GM18870 (cell line): Measurements from ENCODE around the gene NRP1.

ENCODE experiments used
- ATAC-seq: cut with Tn5 transposase; IDR thresholded peaks from one replicate; pipeline ENCODE4 v1.9.1; 2021; ENCODE audit warnings: moderate library complexity; ENCODE audit not compliant: unreplicated experiment

The NRP1 gene

DNA sequence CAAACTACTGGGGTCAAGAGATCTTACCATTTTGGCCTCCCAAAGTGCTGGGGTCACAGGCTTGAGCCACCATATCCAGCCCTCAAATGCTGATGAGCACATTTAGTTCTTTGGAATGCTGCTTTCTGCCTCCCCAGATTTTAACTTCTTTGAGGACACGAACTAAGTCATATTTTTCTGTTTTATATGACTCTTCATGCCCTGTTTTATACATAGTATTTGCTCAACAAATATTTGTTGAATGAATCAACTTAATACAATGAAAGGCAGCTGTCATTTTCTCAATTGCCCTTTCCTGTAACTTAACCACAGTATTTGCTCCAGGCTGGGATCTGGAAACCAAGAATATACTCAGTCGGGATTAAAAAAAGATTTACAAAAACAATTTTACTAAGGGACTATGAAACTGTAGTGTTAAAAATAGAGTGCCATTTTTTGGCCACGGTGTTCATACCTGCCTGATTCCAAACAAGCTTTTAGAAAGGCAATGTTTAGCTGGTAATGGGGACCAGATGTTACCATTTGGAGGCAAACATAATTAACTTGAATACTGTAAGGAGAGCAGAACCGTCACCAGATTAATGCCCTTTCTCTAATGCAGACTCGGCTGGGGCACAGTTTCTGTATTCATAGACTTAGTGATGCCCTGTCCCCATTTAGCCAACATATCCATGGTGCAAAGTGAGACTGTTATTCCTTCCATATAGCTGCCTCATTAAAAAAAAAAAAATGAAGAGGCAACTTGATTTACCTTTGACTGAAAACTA, 117.6 kb downstream of the NRP1 start:
- ATAC-seq = no peak

DNA sequence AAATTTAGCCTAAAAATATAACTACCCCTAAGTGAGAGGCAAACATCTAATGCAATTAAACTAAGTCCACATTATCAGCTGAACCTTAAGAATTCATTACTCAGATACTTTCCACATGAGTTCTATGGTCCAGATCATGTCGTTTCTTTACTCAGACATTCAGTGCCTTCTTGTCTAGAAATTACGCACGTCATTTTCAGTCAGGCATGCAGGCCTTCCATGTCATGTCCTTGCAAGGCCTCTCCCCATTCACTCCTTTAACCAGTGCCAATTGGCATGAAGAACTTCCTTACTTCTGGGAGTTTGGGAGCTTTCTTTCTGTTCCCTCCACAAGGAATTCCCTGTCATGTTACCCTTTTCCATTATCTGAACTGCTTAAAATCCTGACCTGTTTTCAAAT, 118.8 kb downstream of the NRP1 start:
- ATAC-seq = no peak

DNA sequence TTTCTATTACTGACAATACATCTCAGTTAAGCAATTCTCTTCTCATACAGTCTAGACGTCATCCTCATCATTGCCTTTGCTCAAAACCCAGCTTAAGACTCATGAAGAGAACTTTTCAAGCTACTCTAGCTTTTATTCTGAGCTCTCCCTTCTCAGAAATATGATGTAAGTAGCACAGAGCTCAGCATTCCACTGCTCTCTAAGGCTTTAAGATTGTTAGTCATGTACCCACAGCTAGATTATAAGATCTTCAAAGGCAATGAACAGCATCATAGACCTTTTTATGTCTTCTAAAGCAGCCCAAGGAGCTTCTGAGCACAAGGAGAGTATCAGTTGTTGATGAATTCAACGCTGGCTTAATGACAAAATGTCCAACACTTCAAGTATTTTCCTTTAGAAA, 119.3 kb downstream of the NRP1 start:
- ATAC-seq = no peak

DNA sequence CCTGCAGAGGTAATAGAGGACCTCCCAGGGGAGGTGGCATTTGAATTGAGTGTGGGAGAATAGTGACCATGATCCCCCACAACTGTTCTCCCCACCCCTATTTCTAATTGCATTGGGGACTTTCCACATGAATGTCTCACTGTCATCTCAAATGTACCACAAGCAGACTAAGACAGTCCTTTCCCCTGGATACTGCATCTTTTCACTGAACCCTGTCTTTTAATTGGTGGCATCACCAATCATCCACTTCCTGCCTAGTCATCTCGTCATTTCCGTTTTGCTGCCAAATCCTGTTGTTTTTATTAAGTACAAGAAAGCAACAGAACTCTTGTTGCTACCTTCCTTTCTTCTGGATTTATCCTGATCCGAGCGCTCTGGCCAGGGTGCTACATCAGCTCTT, 120.3 kb downstream of the NRP1 start:
- ATAC-seq = no peak

DNA sequence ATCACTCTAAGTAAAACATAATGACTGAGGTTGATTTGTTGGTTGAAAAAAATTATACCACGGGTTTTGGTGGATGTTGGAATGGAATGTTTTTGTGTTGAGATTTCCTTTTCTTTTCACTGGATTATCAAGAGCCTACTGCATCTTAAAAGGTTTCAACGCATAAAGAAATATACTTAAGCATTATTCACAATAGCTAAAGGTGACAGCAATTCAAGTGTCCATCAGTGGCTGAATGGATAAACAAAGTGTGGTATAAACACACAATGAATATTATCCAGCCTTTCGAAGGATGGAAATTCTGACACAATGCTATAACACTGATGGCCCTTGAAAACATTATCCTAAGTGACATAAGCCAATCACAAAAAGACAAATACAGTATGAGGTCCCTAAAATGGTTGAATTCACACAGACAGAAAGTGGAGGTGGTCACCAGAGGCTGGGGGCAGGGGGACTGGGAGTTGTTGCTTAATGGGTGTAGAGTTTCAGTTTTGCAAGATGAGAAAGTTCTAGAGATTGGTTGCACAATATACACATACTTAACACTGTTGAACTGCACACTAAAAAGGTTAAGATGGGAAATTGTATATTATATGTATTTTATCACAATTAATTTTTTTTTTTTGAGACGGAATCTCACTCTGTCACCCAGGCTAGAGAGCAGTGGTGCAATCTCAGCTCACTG, 122.3 kb downstream of the NRP1 start:
- ATAC-seq = no peak

DNA sequence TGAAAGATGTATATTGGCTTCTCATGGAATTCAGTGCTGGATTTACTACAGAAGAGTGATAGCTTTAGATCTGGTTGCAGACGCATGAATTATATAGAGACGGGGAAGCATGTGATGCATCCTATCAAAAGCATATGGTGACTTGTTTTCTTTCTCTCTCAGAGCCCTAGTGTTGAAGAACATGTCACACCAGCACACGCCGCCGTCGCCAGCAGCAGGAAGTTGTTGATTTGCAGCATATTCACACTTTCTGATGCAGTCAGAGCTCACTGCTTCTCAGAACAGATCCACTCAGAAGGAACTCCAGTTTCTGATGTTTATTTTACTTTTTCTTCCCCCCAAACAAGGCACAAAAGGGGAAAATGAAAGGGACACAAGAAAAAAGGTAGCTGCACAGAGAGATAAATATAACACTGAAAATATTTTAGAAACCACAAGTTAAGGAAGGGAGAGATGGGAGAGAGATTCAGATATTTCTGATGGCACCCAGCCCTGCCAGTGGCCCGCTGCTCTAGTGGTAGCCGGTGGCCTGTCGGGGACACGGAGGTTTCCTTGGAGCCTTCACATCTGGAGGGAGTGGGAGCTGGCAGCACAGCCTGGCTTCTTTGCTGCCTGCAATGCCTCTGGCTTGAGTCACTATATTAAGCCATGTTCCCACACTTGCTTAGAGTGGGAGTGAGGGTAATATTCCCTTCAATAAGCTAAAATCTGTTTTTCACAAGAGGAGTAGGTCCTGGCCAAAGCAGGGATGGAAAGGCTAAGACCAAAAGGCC, 123.2 kb downstream of the NRP1 start:
- ATAC-seq = no peak

DNA sequence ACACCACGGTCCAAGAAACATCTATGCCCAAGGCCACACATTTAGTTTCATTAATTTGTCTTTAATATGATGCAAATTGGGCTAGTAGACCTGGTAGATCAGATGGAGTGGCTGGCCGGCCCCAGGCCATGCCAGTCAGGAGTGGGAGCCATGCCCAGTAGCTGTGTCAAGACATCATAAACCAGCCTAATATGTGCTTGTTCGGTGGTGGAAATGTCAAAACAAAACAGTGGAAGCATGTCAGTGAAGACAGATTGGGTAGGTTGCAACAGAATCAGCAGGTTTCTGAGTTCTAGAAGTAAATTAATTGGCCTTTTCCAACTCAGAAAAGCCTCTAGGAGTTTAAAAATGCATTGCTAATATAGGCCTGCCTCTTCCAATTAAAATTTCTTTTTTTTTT, 124.7 kb downstream of the NRP1 start:
- no peak for ATAC-seq

DNA sequence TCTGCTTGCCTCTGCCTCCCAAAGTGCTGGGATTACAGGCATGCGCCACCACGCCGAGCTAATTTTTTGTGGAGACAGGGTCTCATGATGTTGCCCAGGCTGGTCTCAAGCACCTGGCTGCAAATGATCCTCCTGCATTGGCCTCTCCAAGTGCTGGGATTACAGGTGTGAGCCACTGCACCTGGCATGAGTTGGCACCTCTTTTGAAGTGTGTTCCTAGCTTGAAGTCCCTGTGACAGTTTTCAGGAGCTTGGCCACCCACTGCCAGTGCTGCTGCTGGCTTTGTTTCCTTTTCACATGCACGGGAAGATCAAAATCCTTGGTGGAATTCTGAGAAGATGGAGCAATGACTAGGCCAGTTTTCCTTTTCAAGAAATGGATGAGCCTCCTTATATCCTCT, 126.3 kb downstream of the NRP1 start:
- no peak for ATAC-seq

DNA sequence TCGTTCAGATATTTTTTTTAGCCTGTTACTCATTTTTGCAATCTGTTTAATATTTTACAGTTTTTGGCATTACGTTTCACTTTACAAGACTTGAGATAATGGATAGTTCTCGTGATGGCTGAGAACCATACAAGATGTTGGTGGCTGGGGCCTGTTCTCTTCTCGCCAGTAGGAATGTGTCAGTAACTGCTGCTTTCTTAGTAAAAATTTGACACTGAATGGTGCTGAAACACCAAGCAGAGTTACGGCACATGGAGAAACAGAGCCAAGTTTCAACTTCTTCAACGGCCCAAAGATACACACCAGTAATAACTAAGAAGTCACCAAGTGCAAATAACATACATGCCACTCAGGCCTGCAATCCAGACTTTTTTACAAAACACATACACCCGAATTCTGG, 130.4 kb downstream of the NRP1 start:
- ATAC-seq = no peak

DNA sequence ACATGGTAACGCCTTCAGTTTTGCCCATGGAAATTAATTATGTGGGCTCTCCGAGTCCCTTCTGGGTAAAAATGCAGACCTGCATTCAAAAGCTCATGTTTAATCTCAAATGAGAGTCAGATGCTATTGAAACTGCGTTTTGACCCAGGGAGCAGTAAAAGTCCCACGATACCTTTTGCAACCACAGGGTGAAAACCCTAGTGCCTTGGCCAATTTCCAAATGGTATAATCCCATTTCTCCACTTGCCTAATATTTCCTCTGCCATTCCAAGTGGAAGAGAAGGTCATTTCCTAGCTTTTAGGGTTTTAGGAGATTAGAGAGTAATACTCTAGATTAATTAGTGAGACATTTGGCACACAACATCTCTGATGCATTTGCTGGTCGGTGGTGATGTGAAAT, 132.5 kb downstream of the NRP1 start:
- ATAC-seq = no peak

DNA sequence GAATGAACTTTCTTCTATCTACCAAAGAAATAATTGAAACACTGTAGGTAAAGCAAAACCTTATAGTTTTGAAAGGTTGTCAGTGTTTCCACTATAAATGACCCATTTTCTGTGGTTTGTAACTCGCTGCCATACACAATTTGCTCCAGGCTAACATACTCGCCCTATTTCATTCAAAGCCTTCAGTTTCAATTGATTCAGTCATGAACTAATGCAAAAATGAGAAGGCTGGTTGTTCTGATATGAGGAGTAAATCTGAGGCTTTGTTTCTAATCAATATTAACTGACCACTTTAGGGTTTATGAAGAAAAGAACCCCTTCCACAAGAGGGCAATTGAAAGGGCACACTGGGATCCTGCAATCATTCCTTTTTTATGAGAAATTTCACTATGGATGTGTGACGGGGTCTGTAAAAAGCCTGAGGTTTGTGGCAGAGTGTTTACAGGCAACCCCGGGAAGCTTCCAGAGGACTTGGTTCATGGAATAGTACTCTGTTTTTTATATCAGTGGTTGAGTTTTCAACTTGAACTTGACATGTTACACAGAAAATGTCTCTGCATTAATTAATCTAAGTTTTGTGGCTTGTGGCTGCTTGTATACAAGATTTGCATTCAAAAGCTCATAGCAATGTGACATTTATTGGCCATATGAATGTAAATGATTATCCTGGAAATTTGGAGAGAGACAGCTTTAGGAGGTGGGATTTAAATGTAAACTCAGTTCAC, 133.2 kb downstream of the NRP1 start:
- no peak for ATAC-seq

DNA sequence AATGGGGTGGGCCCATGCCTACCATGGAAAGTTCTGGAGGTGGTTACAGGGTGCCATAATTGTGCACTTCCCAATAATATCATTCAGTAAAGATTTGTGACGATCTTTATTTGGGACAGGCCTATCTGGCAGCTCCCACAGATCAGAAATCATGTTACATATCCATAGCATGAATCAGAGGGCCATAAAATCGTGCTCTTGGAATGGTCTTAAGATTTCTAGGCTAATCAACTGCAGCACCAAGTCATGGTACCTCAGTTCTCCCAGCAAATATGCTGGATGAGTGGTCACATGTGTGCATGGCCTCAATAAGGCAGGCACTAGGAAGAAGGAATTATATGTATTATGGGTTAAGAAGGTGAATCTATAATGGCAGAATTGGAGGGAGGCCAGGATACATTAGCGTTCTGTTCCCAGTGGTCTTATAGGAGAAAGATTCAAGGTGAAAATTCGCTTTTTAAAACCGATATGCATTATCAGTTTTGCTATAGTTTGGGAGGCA, 134.7 kb downstream of the NRP1 start:
- no peak for ATAC-seq

DNA sequence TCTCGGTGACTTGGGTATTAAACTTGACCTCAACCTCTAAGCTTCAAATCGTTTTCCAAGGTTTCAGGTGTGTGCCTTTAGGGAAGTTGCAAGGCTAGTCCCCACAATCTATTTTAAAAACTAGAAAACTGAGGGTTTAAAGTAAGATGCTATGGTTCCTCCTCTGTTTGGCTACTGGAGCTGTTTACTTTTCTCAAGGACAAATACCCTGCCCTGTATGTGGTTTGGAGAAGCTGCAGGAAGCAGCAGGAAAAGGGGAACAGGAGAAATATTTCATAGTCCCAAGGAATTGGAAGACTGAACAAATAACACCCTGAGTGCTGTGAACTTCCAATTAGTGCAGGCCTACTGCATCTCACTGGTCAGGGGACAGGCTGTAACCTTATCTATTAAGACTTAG, 135.9 kb downstream of the NRP1 start:
- no peak for ATAC-seq

DNA sequence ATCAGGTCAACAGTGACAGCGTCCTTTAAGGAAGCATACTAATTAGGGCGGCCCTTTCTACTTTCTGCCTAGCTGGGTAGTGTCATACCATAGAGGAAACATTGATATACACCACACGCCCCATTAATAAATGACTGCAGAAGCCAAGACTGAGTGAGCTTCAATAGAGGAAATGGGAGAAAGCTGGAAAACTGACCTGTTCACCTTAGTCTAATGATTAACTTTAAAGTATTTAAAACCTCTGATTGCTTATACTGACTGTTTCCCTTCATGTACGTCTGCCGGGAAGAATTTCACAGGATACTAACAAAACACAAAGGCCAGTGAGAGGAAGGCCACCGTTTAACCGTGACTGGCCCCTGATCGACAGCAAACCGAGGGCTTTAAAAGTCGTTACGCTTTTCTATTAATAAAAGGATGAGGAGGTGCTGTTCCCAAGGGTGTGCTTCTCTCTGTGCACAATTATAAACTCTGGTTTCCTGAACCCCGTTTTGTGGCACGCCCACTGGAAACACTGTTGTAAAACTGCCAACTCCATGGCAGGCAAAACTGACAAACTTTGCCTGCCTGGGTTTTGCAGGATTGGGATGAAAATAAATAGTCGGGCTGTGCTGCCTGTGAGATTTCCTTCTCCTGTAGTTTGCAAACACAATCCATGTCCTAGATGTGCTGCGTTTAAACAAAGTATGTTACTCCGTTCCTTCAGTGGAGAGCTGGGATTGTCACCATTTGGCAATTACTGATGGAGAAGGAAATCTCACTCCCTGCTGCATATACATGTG, 137.6 kb downstream of the NRP1 start:
- ATAC-seq = no peak

DNA sequence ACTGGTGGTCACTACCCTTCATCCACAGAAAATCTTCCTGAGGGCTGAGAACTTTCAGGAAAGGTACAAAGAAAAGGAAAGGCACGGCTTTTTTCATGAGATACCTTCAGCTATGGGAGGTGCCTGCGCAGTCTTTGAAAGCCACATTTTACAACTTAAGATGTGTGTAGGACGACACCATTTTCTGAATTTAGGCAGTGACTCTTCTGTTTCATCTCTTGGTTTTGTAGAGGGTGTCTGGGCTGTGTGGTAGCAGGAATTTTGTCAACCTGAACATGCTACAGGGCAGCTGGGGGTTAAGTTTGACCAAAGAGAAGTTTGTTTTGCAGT, 138.1 kb downstream of the NRP1 start:
- no peak for ATAC-seq

DNA sequence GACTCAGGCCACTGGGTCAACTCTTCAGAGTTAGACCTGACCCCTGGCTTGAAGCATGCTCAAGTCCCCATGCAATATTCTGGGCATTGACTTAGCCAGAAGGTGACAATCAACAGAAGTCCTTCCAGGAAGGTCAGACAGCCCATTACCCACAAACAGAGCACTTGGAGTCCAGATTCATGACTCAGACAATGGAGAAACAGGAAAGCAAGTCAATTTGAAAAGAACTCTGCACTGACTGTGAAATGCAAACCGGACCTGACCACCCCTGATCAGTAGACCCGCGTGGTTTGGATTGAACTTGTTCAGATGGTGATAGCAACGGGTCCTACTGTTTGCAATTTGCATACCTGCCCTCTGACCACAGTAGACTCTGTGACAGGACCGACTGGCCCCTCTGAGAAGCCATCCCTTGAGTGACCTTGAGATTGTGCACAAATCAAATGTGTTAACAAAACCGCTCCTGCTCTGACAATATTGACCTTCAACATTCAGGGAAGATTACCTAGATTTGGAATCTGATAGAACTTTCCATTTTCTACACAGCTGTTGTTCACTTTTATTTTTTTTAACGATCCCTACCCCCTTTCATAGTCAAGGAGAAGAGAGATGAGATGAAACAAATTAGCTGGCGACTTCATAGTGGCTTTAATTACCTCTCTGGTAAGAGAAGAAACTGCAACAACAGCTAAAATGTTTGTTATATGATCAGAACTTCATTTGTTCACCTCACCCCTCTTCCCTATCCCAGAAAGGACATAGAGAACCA, 138.7 kb downstream of the NRP1 start:
- no peak for ATAC-seq

DNA sequence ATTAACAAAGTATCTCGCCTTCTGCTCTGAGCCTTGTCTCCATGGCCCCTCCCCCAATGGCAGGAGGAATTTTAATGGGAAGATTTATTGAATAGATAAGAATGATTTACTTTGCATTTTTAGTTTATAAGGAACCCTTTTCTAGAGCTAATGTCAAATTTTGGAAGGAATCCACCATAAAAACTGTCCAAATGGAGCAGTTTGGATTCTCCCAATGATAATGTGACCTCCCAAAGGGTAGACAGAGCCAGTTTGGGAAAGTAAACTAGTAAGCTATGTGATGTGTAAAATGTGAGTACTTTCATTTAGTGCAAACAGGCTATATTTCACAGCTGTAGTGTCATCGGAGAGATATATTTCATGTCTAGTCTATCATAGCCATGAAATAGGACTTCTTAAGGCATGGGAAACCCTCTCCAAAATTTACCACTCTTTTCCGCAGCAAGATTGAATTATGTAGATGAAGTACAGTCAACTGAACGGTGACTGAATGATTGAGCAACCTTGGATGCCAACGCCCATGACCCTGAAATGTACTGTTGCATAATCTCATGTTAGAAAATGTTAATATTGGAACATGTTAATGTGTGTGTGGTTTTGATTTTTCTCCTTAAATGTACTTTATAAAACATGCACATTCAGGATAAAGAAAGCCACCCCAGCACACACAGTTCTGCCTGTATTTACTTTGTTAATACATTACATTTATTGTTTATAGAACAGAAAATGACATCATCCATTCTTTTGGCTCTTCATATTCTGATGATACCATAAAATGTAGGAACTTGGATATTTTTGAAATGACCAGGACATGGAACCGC, 140.6 kb downstream of the NRP1 start:
- ATAC-seq = no peak

DNA sequence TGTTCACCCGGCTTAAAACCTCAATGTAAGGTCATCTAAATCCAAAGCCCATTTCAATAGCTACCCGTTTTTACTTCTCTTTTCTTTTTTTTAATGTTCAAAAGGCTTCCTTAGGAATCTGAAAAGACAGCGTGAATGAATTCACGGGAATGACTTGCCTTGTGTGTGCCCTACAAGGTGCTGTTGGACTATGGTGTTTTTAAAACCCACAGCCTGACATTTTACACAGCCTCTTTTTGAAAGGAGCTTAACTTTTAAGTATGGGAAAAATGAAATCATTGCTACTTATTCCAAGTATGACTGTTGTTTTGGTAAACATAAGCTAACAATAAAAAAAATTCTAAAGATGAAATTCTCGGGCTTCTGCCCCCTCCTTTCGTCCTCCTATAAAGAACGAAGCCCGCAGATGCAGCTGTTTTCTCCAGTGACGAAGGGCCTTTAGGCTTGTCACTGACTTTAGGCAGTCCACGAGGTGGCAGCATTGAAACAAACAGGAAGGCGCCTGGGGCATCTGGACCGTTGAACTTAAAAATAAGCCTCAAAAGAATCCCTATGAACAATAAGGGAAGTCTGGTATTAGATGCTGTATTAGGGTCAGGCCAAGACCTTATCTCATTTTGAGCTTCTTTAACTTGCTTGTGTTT, 141.3 kb downstream of the NRP1 start:
- ATAC-seq = peak; percentile 77
